Hematopoietic multipotent progenitor cell (in vitro differentiated cells): ENCODE data around the gene PGS1. TPM values are rescaled to one million over a fixed set of nuclear protein-coding genes. Genes with fewer than 3 reads are reported as not detected.

Experiments
- DNase-seq, 3 donors: peaks; one replicate each; pipeline ENCODE4 v3.0.0-alpha.2; 2011 to 2015; ENCODE audit warnings: low read depth in 2 of 3, low spot score in 2 of 3
- total RNA-seq: library from RNA; depleted of rRNA; stranded (reverse); fragments of >200 nt; gene quantifications from one replicate; pipeline ENCODE4 v1.2.3, GENCODE V29; 2012

The PGS1 gene
- total RNA-seq, 1 donor, result 101 TPM

DNA sequence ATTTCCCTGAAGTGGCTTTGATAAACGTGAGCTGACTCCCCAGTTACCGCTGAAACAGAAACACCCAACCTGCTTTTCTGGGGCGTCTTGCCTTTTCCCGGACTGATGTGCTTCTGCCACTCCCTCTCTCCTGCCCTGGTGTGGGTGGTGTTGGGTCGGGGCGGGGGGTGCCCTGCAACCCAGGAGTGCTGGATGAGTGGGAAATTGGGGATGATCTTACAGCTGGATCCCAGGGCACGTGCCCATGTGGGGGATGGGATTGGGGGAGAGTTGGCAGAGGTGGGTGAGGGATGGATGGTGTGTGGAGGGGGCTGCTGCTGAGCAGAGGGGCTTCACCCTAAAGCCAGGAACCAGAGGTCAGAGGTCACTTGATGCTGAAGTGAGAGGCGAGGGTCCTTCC lies 28.5 kb downstream of the PGS1 start:
- DNase-seq, result no peak

DNA sequence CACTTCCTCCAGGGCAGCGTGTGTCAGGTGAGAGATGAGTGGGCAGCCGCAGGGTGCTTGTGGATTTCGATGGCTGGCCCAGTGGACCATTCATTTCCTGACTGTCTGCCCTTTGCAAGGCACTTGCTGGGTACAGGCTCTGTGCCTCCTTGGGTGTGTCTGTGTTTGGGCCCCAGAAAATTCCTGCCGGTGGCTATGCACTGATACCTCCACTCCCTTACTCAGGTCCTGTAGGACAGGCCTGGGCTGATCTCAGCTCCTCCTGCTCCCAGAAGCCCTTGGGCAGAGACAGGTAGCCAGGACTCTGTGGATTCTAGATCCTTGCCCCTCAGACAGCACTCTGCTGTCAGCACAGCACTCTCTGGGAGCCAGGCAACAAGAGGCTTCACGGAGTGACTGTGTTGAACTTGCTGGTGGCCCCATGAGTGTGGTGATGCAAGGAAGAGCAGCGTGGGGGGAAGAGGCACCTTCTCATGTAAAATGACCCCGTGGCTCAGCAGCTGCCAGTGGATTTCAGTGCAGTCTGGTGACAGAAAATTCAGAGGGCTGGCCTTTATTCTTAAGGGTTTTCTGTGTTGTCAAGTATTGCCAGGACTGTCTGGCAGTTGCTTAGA lies 29.0 kb downstream of the PGS1 start:
- no peak for DNase-seq

DNA sequence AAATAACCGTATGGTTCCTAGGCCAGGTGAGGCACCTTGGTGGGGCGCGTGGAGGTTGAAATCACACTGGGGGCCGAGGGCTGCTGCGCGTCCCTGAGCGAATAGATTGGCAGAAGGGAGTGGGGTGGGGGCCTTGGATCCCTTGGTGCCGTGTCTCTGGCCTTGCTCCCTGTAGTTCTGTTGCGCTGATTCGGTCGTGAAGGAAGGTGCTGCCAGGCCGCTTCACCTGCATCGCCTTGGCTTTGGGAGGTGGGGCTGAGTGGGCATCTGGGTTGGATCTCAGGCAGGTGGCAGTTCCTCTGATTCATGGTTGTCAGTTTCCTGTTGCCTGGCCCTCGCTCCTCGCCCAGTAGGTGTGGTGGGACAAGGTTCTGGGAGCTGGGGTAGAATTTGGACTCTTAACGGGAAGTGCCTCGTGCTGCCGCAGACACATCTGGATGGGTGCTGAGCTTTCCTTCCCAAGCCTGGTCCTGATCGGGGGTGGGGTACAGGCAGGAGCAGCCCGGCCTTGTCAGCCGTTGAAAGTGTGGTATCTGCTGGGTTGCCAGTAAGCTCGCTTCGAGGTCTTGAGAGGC lies 30.1 kb downstream of the PGS1 start:
- DNase-seq, result no peak

DNA sequence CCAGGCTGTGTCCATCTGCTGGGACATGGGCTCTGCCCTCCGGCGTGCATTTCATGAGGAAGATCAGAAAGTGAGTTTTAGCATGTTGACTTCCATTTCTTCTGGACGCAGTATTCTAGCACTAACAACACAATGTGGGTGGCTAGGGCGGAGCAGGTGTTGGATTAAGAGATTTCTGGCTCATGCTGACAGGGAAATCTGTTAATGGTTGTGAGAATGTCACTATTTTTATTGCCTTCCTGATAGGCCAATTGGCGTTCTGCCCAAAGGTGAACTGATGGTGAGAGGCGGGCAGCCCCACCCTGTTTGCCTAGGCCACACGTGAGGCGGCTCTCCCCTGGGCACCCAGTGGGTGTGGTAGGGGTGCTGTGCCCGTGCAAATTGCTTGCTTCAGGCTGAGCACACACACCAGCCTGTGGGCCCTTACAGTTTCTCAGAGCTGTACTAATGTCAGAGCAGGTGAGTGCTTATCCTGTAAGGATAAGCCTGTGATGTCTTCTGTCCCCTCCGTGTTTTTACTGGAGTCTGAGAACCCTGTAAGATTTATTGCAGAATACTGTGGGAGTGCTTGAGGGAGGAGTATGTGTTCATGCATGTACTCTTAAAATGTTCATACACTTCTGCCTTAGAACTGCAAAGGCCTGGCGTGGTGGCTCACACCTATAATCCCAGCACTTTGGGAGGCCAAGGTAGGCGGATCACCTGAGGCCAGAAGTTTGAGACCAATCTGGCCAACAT lies 30.9 kb downstream of the PGS1 start:
- DNase-seq, result no peak

DNA sequence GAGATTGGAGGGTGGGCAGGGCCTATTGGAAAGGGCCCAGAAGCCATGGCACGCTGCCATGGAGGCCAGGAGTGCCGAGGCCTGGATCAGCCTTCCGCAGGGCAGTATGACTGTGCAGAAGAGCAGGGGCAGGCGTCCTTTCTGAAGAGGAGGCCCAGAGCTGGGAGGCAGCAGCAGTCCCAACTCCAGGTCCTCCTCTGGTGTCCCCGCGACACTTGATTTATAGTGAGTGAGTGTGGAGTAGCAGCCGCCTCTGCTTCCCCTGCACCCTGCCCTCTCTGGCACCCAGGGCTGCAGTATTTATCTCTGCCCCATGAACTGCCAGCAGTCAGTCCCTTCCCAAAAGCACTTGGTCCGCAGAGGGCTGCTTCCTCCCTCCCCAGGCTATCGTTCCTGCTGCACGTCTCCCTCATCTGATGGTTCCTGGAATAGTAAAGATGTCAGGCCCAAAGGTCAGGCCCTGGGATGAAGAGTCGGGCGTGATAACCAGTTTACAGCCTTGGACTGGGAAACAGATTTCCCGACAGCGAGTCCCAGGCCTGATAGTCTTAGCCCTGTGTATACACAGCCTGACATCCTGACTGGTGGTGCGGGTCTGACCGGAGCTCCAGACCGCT lies 32.9 kb downstream of the PGS1 start:
- no peak for DNase-seq

DNA sequence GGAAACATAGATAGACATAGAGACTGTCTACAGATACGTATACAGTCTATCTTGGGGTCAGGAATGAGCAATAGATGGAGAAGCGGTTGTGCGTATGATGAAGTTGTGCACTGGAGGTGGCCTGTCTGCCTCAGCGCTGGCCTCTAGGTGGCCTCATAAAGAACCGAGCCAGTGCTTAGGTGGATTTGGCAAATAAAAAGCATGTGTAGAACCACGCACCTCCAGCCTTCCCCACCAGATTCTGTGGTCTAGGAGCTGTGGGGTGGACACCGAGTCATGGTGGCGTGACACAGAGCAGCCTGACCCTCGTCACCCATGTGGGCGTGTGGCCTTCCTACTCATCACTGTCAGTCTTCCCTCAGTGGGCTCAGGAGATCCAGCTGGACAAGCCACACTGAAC lies 34.0 kb downstream of the PGS1 start:
- DNase-seq, result peak in 1 of 3 donors; percentile 32

DNA sequence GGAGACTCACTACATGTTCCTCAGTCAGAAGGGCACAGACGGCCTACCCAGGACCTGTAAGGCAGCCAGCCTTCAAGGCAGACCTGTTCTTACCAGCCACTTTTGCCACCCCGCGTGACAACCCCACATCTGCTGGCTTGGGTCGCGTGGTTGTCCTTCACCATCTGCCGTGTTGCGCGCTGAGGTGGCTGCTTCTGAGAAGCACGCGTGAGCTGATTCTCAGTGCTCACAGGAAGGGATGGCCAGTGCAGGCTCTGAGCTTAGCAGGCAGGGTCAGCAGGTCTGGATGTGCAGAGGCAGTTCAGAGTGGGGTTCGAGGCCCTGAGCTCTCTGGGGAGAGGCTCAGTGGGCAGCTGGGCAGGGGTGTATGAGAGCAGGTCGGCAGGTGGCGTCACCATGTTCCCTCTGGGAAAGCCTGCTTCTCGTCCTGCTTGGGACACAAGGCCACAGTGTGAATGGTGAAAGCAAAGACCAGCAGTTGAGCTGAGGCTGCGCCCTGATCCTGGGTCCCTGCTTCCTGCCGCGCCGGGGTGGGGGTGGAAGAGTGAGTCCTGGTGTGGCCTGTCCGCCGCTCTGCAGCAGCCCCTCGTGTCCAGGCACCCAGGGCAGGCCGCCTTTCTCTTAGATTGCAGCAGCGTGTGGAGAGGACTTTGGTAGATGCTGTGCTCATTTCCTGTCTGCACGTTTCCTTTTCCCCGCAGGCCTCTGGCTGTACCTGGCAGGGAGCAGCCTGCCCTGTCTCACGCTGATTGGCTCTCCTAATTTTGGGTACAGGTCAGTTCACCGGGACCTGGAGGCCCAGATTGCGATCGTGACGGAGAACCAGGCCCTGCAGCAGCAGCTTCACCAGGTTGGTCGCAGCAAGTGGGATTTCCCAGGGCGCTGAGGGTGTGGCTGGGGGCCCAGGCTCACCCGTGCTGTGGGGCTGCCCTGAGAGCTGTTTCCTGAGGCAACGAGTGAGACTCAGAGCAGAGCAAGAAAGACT lies 36.0 kb downstream of the PGS1 start:
- peak in 1 of 3 donors; percentile 29 for DNase-seq

DNA sequence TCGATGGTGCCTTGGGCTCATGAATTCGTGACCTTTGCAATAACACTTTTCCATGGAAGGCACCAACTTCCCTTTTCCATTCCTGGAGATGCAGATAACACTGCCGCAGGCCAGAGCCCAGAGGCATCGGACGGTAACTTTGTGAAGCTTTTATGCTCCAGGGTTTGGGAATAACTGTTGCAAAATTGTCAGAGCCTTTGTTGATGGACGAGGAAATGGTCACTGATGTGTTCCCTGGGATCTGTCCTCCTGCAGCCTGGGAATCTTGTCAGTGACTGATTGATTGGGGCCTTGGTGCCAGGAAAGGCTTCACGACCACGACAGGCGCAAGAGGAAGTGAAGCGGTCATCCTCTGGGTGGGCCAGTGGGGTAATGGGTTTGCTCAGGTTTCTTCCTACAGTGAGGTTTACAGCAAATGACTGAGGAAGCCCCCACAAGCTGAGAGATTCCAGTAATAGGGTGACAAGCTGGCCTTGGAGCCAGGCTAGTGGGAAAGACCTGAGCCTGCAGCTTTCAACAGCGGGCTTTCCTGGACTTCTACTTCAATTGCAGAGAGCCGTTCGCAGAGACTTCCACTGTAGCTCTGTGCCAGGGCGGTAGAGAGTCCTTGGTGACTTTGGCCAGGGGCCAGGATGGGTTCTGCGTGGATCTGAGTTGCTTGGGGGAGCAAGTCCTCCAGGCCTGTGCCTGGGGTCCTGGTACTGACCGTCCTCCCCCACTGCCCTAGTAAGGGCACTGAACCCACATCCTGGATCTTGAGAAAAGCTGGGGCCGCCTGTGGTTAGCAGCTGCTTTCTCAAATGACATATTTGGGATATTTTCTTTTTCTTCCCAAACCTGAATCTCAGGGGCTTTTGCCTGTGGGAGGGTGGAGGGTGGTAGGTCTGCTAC lies 37.6 kb downstream of the PGS1 start:
- DNase-seq, result no peak

DNA sequence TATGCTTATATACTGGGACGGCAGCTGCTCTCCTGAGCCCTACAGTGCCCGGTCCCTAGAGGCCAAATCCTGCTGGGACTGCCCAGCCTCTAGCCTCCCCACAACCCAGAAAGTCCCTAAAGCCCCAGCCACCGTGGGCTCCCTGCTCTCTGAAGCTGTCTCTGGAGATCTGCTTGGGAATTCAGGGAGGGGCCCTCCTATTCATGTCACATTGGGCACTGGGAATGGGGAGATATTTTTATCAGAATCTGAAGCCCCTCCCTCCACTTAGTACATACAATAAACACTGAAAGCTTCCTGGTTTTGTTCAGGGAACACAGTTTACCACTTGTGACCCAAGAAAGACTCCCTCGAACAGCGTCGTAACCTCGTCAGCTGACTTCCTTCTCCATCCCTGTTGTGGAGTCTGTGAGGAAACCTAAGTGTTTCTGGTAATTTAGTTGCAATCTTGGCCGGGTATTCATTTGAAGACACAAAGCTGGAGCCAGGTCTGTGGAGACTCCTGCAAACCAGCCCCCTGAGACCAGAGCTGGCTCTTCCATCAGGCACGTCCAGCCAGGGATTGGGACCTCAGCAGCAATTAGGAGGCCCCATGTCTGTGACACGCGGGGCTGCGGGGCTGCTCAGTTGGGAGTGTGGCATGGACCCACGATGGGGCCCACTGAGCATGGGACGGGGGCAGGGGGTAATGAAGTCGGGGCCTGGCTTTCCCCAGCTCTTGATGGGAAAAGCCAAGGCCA lies 38.5 kb downstream of the PGS1 start:
- no peak for DNase-seq

DNA sequence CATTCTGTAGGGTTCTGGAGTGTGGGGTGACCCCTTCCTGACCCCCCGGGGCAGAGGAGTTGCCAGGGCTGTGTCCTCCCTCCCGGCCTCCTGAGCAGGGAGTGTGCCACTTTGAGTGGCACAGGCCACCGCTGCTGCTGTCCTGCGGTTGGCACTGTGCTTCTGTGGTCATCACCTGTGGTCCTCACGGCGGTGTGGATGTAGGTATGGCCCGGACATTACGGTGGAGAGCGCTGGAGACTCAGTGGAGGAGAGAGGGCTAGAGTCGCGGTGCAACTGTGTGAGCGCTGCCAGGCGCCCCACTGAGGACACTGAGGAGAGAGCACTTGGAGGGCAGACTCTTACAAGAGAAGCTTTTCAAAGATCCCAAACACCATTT lies 39.1 kb downstream of the PGS1 start:
- no peak for DNase-seq

DNA sequence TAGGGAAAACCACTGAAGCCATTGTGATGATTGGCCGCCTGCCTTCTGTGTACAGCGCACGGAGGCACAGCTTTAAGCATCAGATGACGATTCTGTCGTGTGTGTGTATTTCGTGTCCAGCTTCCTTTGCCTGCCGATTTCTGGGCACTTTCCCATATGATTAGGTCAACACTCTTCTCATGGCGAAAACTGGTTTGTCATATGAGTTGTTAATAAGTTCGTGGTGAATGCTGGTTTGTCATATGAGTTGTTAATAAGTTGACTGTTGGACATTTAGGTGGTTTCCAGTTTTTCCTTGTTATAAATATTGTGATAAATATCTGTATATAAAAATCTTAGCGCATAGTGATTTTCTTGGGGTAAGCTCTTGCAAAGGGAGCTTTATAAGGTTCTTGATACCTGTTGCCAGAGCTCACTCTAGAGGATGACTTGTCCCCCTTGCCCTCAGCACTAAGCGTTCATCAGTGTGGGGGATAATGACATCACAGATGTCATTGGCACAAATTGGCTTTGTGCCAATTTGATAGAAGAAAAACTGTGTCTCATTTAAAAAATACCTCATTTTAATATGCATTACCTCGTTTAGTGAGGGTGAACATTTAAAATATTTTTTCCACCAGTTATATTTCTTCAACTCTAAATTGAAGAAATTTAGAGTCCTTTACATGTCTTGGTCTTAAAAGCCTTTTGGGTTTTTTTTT lies 40.0 kb downstream of the PGS1 start:
- no peak for DNase-seq

DNA sequence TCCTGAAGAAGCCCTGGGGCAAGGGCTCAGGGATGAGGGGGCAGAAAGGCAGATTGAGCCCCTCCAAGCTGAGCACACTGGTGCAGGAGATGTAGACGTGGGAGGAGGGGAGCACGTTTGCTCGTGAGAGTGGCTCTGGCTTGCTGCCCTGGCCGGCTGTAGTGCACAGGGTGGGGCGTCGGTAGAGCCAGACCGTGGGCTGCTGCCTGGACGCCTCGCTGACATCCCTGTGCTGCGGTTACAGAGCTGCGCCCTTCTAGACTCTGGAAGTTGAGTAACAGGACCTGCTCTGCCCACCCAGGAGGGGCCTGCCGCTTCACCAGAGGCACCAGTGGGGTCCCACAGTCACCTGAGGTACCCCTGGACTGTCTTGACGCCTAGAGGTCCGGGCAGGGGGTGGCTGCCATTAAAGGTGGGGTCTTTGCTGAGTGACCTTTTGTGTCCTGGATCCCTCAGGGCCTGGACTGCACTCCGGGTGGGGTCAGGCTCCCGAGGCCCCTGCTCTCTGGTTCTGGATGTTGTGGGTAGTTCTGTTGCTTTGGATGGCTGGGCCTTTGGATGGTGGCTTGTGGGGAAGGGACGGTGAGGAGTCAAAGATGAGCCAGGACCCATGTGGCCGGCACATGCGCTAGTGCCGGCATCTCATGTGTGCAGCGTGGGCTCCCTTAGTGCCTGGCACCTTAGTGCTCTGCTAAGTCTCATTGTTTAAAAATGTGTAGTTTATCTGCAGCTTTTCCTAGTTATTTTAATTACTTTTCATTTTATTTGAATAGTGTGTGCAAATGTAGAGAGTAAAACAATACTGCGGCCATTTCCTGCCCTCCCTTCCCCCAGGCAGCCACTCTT lies 41.7 kb downstream of the PGS1 start:
- DNase-seq, result no peak

DNA sequence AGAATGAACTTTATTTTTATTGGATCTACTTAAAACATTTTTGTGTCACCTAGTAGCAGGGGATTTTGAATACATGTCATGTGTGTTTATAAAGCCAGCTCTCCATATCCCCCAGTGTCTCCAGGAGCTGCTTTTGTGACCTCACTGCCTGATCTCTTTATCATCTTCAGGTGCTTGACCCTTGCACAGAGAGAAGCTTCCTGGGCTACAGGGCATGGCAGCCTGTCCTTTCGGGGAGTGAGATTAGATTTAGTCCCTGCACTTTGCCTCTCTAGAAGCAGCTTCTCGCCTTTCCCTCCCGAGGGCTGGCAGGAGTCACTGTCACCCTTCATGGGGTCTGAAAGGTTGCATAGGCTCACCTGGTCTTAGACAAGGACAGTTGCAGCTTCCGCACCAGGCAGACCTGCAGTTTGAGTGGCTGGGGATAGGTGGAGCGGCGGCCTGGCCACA lies 42.7 kb downstream of the PGS1 start:
- no peak for DNase-seq

DNA sequence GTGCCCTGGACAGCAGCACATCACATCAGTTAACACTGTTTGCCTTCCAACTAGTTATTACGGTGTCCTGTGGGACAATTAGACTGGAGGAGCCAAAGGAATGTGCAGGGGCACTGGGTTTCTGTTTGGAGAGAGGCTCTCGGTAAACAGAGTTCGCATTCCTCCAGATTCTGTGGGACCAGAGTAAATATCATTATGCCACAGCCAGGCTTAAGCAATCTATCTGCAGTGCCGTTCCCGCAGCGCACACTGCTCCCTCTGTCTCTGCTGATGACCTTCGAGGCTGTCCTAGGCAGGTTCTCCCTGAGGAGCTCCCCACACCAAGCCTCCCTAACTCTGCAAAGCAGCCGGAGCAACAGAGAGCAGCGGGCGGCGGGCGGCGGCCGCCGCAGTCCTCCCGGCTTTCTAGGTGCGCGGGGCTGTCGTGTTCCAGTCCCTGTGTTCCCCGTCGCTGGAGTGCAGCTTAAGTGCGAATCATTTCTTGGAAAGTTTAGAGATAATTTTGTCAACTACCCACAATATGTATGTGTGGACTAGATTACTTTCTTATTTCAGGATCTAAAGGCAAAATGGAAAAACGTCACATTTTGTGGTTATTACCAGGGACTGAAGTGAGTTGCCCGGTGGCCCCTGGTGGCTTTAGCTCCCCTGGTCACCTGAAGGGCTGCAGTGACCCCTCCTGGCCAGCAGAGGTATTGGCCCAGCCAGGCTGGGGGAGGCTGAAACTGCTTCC lies 43.3 kb downstream of the PGS1 start:
- peak; percentile 52 to 79 (median 71) for DNase-seq

DNA sequence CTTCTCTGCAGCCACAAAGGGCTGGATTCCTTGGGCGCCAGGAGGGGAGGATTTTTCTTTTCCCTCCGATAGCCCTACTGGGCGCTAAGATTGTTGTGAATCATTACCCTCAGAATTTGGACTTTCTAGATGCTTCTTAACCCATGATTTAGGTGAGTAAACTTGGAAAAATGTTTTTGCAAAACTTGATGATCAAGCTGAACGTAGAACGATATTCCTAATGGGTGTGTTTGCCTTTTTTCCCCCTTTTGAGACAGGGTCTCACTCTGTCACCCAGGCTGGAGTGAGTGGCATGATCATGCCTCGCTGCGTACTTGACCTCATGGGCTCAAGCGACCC lies 43.8 kb downstream of the PGS1 start:
- no peak for DNase-seq

DNA sequence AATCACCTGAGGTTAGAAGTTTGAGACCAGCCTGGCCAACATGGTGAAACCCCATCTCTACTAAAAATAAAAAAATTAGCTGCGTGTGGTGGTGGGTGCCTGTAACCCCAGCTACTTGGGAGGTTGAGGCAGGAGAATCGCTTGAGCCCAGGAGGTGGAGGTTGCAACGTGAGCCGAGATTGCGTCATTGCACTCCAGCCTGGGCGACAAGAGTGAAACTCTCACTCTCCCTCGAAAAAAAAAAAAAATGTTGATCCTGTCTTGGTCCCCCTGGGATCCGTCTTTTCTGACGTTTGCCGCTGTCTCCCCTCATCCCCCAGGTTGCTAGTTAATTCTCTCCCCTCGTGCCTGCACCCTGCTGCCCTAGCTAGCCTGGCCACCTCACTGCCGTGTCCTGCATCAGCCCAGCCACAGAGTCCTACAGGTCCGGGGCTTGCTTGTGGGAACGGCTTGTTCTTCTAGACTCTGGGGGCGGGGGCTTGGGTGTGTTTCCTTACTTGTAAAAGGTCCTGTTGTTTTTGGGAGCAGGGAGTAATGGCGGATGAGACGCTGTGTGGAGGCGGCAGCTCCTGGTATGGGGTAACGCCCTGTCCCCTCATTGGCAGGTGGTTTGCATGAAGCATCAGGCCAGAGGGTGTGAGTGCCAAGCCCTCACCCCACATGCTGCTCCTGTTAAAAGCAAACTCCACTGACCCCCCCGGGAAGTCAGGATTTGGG lies 44.6 kb downstream of the PGS1 start:
- no peak for DNase-seq
